Epithelial cell of proximal tubule (primary cell): ENCODE results near the gene POFUT2. TPM values are rescaled to one million over a fixed set of nuclear protein-coding genes. Genes with fewer than 3 reads are reported as not detected.
A peak's percentile ranks its signal among the peaks of the same experiment; 100 is the strongest.

Experiments used
- DNase-seq: peaks from one replicate; pipeline ENCODE4 v3.0.0-alpha.2; 2011; ENCODE audit warnings: low read depth
- H3K4me3 ChIP-seq: 2 replicates; pipeline ENCODE4 v1.5.1; 2011; ENCODE audit warnings: low read depth, mild to moderate bottlenecking, low read length
- total RNA-seq: library from RNA; depleted of rRNA; stranded (reverse); fragments of >200 nt; gene quantifications from 2 replicates; pipeline ENCODE4 v1.2.3, GENCODE V29; 2015
- TF ChIP-seq, protein P1 (sequence below): conservative IDR thresholded peaks from 2 replicates; pipeline ENCODE4 v1.5.1; 2012; ENCODE audit warnings: low read depth, mild to moderate bottlenecking, low read length

The POFUT2 gene
- total RNA-seq, 1 donor from 2014 or later, result 10.4 TPM

DNA sequence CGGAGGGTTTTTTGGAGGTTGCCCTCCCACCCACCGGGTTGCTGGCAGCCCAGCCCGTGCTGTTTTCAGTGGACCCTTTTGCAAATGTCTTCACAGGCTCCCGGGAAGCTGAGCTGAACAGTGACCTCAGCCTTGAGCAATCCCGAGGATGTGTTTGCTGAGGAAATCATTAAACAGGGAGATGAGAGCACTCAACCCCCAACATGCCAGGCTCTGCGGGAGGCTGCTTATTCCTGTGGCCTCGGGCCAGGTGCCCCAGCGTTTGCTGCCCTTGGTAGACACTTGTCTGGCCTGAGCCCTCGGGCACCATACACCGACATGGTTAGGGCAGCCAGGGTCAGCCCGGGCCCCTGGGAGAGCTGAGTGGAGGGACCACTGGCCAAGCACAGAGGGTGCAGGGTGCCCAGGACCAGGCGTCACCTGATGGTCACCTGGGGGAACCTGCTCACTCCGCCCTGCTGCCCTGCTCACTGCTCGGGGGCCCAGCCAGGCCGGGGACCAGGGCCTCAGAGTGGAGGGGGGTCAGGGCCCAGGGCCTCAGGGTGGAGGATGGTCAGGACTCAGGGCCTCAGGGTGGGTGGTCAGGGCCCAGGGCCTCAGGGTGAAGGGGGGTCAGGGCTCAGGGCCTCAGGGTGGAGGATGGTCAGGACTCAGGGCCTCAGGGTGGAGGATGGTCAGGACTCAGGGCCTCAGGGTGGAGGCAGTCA is 42.5 kb upstream of the POFUT2 start:
- DNase-seq, result peak; percentile 92
- H3K4me3 ChIP-seq, result peak overlapping the region; percentile 46
- TF ChIP-seq, protein P1, sequence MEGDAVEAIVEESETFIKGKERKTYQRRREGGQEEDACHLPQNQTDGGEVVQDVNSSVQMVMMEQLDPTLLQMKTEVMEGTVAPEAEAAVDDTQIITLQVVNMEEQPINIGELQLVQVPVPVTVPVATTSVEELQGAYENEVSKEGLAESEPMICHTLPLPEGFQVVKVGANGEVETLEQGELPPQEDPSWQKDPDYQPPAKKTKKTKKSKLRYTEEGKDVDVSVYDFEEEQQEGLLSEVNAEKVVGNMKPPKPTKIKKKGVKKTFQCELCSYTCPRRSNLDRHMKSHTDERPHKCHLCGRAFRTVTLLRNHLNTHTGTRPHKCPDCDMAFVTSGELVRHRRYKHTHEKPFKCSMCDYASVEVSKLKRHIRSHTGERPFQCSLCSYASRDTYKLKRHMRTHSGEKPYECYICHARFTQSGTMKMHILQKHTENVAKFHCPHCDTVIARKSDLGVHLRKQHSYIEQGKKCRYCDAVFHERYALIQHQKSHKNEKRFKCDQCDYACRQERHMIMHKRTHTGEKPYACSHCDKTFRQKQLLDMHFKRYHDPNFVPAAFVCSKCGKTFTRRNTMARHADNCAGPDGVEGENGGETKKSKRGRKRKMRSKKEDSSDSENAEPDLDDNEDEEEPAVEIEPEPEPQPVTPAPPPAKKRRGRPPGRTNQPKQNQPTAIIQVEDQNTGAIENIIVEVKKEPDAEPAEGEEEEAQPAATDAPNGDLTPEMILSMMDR, result no peak

DNA sequence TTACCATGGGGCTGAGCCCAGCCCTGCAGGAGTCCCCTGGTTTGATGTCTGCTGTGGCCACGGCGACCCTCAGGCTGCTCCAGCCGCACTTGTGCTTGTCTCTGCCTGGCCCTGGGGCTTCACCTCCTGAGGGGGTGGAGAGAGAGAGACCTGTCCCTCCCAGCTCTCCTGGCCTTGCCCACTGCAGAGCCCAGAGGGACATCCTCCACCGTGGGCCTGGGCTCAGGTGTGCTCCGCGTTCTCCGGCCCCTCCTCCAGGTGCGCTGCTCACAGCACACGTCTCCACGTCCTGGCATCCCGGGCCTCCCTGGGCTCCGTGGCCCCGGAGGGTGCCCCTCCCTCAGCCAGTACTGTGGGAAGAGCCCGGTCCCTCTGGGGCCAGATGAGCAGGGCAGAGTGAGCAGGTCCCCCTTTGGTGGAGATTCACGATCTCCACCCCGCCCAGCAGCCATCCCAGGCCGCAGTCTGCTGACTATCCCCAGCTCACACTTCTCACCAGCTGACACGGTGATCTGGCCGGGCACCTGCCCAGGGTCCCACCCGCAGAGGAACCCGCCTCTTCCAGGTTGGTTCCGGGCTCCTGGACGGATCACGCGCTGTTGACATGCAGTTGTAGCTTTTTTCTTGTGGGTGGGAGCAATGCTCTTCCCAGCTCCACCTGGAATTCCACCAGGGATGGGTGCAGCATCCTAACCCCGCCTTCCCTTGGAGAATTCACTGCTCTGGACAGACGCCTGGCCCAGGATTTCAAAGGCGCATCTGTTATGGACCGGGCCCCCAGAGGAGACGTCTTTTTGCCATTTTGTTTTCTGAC is 41.8 kb upstream of the POFUT2 start:
- H3K4me3 ChIP-seq, result peak overlapping the region; percentile 46
- DNase-seq, result peak; percentile 64
- TF ChIP-seq, protein P1, result no peak

DNA sequence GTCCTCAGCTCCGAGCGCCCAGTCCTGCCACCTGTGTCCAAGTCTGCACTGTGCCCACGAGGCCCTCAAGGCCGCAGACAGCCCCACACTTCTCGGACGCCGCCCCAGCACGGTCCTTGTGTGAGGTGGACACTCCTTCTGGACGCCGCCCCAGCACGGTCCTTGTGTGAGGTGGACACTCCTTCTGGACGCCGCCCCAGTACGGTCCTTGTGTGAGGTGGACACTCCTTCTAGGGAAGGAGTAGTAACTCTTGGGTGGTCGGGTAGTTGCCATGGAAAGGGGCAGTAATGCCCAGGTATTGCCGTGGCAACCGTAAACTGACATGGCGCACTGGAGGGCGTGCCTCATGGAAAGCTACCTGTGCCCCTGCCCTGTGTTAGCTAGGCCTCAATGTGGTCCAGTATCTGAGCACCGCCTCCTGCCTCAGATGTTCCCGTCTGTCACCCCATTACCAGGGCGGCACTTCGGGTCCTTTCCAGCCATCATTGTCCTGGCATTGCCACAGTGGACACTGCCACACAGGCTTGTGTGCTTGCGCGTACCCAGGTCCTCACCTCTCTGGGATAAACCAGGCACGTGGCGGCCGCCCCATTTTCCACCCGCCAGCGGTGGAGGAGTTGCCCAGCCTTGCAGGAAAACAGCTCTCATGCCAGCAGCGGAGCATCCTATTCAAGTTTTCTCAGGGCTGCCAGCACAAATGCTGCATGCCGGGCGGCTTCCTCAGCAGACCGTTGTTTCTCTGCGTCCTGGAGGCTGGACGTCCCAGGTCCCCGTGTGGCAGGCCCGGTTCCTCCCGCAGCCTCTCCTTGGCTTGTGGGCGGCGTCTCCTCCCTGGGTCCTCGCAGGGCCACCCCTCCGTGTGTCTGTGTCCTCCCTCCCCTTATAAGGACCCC is 40.8 kb upstream of the POFUT2 start:
- peak overlapping the region; percentile 46 for H3K4me3 ChIP-seq
- DNase-seq, result no peak
- TF ChIP-seq, protein P1, result no peak

DNA sequence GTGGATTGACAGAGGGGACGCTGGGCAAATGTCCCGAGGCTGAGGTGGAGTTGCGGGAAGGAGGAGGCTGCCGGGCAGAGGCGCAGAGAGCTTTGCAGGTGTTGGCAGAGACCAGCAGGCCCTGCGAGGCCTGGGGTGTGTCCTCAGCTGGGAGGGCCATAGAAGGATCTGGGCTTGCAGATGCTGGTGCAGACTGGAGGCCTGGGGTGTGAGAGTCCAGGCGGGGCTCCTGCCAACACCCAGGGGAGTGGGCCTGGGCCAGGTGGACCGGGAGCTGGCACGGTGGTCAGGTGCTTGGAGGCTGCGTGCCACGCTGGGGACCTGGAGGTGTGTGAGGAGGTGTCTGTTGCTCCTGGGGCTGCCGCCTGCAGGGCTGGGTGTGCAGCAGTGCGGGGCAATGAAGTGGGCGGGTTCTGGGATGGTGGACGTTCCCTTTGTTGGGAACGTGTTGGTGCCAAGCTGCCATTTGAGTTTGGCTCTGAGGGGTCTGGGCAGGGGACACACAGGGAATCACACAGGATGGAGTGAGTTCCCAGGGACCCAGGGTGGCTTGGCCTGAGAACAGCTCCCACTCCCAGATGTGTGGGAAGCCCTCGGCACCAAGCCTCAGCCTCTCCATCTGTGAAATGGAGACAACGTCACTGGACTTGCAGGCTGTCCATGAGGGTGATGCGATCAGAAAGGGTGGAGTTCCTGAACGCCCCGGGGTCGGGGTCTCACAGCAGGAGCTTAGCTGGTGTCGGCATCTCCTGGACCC is 39.9 kb upstream of the POFUT2 start:
- no peak for DNase-seq

DNA sequence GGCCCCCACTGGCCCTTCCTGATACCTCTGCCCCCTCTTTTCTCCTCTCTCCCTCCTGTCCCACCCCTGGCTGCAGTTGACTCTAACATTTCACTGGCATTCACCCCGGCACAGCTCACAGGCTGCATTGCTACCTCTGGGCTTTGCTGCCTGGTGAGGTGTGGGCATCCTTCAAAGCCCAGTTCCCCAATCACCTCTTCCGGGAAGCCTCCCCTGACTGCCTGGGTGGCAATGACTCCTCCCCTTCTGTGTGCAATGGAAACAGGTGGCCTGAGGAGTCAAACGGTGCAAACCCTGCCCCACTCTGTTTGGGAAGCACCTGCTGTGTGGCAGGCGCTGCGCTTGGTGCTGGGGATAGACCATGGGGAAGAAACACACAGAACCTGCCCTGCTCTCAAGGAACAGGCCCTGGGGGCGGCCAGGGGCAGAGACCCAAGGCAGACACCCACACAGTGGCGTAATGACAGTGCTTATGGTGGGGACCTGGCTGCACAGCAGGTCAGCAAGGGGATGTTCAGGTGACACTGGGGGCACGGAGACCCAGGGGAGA is 39.3 kb upstream of the POFUT2 start:
- TF ChIP-seq, protein P1, result no peak

More for the DNA sequence above, 39.9 kb upstream of the POFUT2 start:
- TF ChIP-seq, protein P1, result no peak
- H3K4me3 ChIP-seq, result no peak overlapping the region

DNA sequence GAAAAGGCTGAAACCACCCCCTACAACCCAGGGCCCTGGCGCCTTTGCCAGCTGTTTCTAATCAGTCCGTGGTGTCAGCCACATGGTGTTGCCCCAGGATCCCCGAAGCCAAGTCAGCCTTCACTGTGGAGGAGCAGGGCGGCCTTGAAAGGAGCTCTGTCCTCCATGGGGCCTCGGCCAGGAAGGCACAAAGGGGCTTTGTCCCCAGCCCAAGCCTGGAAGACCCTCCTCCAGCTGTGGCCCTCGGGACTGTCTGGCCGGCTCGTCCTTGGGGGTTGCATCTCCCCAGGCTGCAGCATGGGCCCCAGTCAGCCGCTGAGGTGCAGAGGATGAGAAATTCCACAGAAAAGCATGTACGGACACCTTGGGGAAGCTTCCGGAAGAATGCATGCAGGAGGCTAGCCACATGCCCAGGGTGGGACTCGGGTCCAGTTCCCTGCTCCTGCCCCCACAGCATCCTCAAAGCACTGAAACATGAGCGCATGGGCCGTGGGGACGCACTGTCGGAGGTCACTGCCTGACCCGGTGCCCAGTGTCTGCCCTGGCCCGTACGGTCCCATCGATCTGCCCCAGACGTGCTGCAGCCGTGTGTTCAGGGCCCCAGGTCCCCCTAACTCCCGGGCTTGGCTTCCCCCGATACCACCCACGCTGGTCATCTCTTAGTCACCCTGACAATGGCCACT is 38.6 kb upstream of the POFUT2 start:
- H3K4me3 ChIP-seq, result no peak overlapping the region
- no peak for DNase-seq
- TF ChIP-seq, protein P1, result no peak

More for the DNA sequence above, 39.3 kb upstream of the POFUT2 start:
- no peak for DNase-seq
- no peak overlapping the region for H3K4me3 ChIP-seq
